Measurements from ENCODE around the gene KRTAP5-1.
"Not testable (repeated sequence)": the region's sequence is repeated elsewhere in the genome, so short reads cannot be mapped to it uniquely, and the experiment has no call there.

The KRTAP5-1 gene, protein sequence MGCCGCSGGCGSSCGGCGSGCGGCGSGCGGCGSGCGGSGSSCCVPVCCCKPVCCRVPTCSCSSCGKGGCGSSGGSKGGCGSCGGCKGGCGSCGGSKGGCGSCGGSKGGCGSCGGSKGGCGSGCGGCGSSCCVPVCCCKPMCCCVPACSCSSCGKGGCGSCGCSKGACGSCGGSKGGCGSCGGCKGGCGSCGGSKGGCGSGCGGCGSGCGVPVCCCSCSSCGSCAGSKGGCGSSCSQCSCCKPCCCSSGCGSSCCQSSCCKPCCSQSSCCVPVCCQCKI

DNA sequence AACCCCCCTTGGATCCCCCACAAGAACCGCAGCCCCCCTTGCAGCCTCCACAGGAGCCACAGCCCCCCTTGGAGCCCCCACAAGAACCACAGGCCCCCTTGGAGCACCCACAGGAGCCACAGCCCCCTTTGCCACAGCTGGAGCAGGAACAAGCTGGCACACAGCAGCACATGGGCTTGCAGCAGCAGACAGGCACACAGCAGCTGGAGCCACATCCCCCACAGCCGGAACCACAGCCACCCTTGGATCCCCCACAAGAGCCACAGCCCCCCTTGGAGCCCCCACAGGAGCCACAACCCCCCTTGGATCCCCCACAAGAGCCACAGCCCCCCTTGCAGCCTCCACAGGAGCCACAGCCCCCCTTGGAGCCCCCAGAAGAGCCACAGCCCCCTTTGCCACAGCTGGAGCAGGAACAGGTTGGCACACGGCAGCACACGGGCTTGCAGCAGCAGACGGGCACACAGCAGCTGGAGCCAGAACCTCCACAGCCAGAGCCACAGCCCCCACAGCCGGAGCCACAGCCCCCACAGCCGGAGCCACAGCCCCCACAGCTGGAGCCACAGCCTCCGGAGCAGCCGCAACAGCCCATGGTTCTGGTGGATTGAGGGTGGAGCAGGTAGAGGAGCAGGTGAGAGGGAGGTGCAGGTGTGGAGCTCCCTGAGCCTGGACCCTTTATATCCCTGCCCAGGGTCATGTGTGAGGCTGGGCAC lies at the start of gene KRTAP5-1:
TSS of gene KRTAP5-1 (minus strand) at position 623 of the 710 bp plus-strand sequence. CDS start at position 589, 34 bp downstream.
- in situ Hi-C loops (cut with HindIII; ENCODE audit: low sequenced_read_pairs) = not testable (repeated sequence)

DNA sequence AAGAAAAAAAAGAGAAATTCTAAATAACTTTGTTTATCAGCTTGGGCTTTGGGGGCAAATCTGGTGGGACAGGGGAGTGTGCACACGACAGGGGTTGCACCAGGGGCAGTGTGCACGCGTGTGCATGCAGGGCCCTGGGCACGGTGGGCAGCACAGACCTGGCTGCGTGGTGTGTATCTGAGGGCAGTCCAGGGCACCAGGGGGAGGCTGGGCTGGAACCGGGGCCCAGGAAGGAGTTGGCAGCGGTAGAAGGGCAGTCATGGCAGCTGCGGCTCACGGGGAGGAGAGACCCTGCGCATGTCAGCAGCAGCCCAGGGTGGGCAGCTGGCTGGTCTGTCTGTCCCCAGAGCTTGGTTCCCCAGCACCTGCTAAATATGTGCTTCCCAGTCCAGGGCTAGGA lies 48.8 kb upstream of the KRTAP5-1 start:
- in situ Hi-C loops (cut with HindIII; ENCODE audit: low sequenced_read_pairs) = no loop called here

DNA sequence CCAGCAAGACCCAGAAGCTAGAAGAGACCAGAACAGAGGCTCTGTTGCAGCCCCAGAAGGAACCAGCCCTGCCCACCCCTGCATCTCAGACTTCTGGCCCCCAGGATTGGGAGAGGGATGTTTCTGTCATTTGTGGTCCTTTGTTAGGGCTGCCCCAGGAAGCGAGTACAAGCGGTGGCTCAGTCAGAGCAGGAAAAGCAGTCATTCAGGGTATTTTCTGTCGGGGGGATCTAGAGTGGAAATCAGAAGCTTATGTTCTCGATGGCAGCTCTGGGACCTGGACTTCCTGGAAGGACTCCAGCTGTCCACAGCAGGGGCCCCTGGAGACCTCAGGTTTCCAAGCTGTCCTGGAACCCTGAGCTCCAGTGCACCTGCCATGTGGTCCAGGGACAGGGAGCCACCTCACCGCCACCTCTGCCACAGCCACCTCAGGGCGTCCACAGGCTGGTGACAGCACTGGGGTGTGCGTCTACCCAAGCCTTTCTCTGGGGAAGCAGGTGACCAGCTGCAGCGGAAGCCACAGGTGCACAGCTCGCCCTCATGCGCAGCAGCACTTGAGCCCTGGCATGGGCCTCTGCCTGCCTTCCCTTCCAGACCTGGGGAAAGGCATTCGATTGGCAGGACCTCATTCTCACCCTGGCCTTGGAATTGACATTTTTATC lies 47.1 kb upstream of the KRTAP5-1 start:
- in situ Hi-C loops (cut with HindIII; ENCODE audit: low sequenced_read_pairs) = no loop called here

DNA sequence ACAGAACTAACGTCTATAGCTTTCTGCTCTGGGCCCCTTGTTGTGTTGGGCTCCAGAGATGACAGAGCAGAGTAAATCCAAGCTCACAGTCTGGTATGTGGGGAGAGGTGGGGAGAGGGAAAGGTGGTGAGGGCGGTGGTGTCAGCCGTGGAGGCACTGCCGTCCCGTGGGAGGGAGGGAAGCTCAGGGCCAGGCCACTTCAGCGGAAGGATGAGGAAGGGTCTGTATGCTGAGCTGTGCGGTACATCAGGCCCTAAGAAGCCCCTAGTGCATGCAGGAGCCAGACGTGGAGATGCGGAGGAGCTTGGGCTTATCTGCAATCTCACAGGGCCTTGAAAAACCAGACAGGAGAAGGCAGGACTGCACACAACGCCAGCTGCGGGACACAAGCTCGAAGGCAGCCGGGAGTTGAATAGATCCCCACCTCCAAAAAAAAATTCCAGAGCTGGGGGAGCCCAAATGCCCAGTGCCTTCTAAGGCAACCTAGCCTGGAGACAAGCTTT lies 46.0 kb upstream of the KRTAP5-1 start:
- in situ Hi-C loops (cut with HindIII; ENCODE audit: low sequenced_read_pairs) = no loop called here

DNA sequence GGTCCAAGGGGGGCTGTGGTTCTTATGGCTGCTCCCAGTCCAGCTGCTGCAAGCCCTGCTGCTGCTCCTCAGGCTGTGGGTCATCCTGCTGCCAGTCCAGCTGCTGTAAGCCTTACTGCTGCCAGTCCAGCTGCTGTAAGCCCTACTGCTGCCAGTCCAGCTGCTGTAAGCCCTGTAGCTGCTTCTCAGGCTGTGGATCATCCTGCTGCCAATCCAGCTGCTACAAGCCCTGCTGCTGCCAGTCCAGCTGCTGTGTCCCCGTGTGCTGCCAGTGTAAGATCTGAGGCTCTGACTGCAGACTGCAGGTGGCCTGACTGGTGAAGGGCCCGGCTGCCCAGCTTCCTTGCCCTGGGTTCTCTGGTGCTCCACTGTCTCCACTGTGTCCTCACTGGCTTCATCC lies 45.2 kb upstream of the KRTAP5-1 start:
- in situ Hi-C loops (cut with HindIII; ENCODE audit: low sequenced_read_pairs) = no loop called here

DNA sequence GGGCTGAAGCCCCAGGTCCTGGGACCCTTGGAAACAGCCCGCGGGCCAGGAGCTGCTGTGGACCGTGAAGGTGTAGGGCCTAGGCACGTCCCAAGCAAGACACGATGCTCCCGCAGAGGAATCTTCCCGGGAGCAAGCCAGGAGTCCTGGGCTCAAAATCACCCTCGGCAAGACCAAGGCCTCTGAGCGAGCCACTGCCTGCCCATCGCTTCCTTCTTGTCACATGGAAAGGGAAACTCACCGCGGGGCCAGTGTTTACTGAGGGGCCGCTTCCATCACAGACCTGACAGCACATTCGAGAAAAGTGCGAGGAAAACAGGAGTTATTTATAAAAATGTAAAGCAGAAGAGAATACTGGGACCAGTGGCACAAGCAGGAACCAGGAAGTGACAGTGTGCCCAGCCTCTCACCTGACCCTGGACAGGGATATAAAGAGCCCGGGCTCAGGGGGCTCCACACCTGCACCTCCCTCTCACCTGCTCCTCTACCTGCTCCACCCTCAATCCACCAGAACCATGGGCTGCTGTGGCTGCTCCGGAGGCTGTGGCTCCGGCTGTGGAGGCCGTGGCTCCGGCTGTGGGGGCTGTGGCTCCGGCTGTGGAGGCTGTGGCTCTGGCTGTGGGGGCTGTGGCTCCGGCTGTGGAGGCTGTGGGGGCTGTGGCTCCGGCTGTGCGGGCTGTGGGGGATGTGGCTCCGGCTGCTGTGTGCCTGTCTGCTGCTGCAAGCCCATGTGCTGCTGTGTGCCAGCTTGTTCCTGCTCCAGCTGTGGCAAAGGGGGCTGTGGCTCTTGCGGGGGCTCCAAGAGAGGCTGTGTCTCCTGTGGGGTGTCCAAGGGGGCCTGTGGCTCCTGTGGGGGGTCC lies 44.5 kb upstream of the KRTAP5-1 start, which contains the start of gene KRTAP5-5:
TSS of gene KRTAP5-5 (plus strand) at position 450 of the 860 bp plus-strand sequence. CDS start at position 516, 66 bp downstream.
- in situ Hi-C loops (cut with HindIII; ENCODE audit: low sequenced_read_pairs) = loop anchor here (10.0 kb wide), 1 partner anchor 515 kb away; no protein-coding TSS in a partner anchor

DNA sequence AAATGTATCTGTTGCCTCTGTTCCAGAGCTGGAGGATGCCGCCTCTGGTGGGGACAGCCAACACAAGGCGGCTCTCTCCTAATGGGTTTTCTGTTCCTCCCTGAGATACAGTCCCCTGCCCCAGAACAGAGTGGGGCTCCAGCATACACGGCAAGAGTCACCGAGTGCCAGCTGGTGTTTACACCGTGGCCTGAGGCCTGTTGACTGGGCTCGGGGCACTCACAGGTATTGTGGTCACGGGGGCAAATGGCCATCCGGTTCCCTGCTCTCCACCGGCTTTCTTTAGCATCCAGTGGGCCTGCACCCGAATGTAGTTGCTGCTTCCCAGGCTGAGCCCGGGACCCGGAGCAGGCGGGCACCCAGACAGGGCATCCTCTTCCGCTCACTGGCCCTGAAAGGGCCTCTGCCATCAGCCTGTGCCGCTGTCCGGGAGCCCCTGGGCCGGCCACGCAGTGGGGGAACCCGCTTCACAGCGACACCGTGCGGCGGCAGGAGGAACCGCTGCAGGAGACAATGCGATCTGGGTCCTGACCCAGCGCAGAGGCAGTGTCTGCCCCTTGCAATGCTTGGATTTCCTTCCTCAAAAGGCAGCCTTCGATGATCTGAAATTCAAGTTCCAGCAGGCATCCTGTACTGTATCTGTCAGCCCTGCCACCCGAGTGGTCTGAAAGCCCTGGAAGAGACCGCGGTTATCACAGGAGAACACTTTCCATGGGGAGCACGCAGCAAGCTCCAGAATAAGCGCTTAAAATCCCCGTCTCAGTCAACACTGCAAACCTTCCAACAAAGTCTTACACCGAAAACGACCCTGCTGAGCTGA lies 43.6 kb upstream of the KRTAP5-1 start:
- in situ Hi-C loops (cut with HindIII; ENCODE audit: low sequenced_read_pairs) = loop anchor here (10.0 kb wide), 1 partner anchor 516 kb away; no protein-coding TSS in a partner anchor

DNA sequence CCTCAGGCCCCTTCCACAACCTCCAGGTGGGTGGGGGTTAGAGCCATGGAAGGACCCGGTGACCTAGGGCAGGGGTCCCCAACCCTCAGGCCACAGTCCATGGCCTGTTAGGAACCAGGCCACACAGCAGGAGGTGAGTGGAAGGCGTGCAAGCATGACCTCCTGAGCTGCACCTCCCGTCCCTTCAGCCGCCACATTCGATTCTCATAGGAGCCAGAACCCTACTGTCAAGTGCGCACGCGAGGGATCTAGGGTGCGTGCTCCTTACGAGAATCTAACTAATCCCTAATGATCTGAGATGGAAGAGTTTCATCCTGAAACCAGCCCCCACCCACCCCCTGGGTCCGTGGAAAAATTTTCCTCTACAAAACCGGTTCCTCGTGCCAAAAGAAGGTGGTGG lies 40.5 kb upstream of the KRTAP5-1 start:
- in situ Hi-C loops (cut with HindIII; ENCODE audit: low sequenced_read_pairs) = loop anchor here (10.0 kb wide), 1 partner anchor 519 kb away; no protein-coding TSS in a partner anchor

DNA sequence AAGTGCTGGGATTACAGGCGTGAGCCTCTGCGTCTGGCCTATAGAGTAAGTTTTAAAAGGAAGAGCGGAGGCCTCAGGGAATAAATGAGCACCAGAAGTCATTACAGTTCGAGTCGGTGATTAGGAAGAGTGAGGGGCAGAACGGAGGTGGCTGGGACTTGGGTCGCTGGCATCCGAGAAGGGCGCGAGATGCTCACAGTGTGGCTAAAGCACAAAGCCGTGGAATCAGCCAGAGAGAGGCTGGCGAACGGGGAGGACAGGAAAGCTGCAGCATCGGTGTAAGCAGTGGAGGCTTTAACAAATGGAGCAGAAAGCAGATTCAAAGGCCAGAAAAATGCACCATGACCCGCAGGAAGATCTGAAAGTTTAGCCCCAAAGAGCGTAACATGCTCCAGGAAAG lies 39.5 kb upstream of the KRTAP5-1 start:
- in situ Hi-C loops (cut with HindIII; ENCODE audit: low sequenced_read_pairs) = loop anchor here (5.0 to 10.0 kb wide), 2 partner anchors 87 to 520 kb away; no protein-coding TSS in a partner anchor

DNA sequence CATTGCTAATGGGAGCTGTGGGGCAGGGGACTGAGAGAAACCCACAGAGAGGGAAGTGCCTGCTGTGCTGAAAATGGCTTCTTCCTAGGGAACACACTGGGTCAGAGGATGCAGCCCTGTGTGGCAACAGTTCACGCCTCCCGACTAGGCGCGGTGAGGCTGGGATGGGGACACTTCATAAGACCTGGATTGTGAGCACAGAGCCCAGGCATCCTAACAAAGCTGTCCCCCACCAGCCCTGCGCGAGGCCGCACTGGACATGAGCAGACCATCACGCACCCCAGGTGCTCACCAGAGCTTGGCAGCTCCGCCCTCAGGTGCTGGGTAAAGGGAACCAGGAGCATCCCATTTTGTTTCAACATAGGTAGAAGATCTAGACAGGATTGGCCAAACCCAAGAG lies 38.6 kb upstream of the KRTAP5-1 start:
- in situ Hi-C loops (cut with HindIII; ENCODE audit: low sequenced_read_pairs) = loop anchor here (5.0 to 10.0 kb wide), 2 partner anchors 86 to 521 kb away; no protein-coding TSS in a partner anchor

DNA sequence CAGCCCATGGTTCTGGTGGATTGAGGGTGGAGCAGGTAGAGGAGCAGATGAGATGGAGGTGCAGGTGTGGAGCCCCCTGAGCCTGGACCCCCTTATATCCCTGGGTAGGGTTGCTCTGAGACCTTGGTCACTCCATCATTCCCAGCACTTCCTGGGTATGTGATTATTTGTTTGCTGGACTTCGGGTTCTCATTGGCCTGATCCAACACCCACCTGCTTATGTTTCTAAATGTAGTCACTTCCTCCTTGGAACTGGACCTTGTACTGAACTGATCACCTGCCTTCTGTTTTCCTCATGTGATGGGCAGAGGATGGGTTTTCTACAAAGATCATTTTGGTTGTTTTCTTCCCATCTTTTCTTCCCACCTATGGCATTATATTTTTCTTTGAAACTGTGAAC lies 37.0 kb upstream of the KRTAP5-1 start, which contains the start of gene KRTAP5-4:
TSS of gene KRTAP5-4 (minus strand) at position 53 of the 400 bp plus-strand sequence. CDS start at position 8, 45 bp downstream.
- in situ Hi-C loops (cut with HindIII; ENCODE audit: low sequenced_read_pairs) = loop anchor here (5.0 to 10.0 kb wide), 2 partner anchors 85 to 523 kb away; no protein-coding TSS in a partner anchor

DNA sequence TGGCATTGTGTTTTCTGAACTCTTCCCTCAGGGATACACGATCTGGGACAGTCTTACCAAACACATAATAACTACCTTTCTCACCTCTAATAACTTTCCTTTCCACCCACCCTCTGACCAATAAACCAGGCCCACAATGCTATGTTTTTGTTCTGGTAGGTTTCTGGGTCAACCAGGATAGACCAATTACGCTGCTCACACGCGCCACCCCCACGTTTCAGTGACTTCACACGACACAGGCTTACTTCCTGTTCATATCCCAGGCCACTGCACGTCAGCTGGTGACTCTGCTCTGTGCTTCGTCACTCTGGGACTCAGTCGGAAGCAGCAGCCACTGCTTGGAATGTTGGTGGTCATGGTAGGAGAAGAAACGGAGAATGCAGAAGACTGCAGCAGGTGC lies 34.4 kb upstream of the KRTAP5-1 start:
- in situ Hi-C loops (cut with HindIII; ENCODE audit: low sequenced_read_pairs) = no loop called here

DNA sequence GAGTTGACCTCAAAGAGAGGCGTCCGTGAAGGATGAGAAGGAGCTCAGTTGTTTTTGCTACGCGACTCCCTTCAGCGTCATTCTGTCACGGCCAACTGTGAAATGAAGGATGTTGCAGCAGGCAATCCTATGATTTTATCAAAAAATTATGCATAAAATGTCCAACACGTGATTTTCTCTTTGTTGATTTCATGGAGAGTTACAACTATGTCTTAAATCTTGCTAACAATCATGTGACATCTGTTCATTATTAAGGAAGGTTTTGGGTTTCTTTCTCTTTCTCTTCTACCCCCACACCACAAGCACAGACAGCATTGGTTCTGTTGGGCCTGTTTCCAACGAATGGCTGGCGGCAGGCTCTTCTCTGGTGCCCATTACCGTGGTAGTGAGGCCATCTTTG lies 33.1 kb upstream of the KRTAP5-1 start:
- in situ Hi-C loops (cut with HindIII; ENCODE audit: low sequenced_read_pairs) = no loop called here

DNA sequence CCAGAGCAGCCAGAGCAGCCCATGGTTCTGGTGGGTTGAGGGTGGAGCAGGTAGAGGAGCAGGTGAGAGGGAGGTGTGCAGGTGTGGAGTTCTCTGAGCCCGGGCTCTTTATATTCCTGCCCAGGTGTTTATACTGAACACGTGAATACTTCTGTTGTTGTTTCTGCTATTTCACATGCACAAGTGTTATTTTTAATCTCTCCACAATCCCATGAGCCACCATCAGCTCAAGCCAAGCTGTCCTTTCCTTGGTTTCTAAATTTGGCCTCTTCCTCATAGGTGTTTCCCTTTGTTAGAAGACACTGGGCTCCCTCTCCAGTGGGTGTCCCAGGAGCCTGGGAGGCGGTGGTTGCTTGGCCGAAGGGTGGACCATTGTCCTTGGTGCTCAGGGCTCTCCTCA lies 23.3 kb upstream of the KRTAP5-1 start, which contains the start of gene KRTAP5-3:
TSS of gene KRTAP5-3 (minus strand) at position 101 of the 400 bp plus-strand sequence. CDS start at position 23, 78 bp downstream.
- in situ Hi-C loops (cut with HindIII; ENCODE audit: low sequenced_read_pairs) = no loop called here

DNA sequence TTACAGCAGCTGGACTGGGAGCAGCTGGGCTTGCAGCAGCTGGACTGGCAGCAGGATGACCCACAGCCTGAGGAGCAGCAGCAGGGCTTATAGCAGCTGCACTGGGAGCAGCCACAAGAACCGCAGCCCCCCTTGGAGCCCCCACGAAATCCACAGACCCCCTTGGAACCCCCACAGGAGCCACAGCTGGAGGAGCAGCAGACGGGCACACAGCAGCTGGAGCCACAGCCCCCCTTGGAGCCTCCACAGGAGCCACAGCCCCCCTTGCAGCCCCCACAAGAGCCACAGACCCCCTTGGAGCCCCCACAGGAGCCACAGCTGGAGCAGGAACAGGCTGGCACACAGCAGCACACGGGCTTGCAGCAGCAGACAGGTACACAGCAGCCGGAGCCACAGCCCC lies 22.8 kb upstream of the KRTAP5-1 start:
- in situ Hi-C loops (cut with HindIII; ENCODE audit: low sequenced_read_pairs) = not testable (repeated sequence)

DNA sequence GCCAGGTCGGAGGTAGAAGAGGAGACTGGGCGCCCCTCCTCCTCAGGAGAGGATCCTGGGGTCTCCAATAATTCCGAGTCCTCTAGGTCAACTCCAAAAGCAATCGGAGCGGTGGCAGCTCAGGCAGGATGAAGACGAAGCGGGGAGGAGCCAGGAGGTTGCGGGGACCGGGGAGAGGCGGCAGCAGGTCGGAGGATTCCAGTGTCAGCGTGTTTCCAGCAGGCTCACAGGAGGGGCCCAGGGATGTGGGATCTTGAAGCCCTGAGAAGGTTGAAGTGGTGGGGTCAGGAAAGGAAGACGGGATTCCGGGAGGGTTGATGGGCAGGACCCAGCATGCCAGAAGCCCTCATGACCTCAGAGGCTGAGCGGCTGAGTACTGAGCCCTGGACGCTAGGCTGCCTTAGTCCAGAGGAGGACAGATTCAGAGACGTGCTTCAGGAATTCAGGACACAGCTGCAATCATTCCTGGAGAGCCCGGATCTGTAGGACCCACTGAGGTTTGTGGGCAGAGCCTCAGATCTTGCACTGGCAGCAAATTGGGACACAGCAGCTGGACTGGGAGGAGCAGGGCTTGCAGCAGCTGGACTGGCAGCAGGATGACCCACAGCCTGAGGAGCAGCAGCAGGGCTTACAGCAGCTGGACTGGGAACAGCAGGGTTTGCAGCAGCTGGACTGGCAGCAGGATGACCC lies 22.2 kb upstream of the KRTAP5-1 start:
- in situ Hi-C loops (cut with HindIII; ENCODE audit: low sequenced_read_pairs) = not testable (repeated sequence)

DNA sequence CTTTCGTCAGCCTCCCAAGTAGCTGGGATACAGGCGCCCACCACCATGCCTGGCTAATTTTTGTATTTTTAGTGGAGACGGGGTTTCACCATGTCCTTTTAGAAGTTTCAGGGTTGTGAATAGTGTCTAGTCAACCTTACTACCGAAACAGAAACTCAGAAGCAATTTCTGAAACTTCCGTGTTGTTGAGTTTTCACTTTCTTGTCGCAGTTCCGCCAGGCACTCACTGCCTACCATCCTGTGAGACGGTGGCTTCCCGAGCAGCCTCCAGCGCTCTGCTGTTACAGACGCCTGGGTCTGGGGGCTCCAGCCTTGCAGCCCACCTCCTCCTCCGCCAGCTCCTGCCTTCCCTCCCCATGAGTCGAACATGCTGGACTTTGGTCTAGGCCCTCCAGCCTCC lies 20.8 kb upstream of the KRTAP5-1 start:
- in situ Hi-C loops (cut with HindIII; ENCODE audit: low sequenced_read_pairs) = not testable (repeated sequence)

DNA sequence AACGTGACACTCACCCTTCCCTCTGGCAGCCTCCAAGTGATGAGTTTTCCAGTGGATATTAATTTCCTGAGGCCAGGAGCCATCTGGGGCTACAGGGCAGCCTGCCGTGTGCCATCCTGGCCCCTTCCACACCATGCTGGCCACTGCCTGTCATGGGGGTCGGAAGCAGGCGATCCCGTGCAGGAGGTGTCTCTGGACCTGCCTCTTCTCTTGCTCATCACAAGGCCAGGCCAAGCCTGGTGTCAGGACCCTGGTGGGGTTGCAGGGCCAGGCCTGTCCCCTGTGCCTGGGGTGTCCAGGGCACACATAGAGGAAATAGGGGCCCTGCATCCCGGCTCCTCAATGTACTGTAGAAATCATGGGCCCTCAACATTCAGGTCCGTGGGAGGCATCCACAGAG lies 19.6 kb upstream of the KRTAP5-1 start:
- in situ Hi-C loops (cut with HindIII; ENCODE audit: low sequenced_read_pairs) = no loop called here

Data from DLD1 (cell line).